HG02885 (cell line): Measurements from ENCODE around the gene AKR7A2.
A peak's percentile ranks its signal among the peaks of the same experiment; 100 is the strongest.

ENCODE experiments used
- ATAC-seq: cut with Tn5 transposase; IDR thresholded peaks from one replicate; pipeline ENCODE4 v1.9.1; 2021; ENCODE audit warnings: mild to moderate bottlenecking; ENCODE audit not compliant: unreplicated experiment, poor library complexity

The AKR7A2 gene

GRCh38 chr1:19326748-19327065 is 14.8 kb upstream of the AKR7A2 start:
- no peak for ATAC-seq

GRCh38 chr1:19325958-19326747 is 14.2 kb upstream of the AKR7A2 start:
- ATAC-seq, result no peak

- no peak for ATAC-seq
Measured at GRCh38 chr1:19325368-19325957, 13.5 kb upstream of the AKR7A2 start.

GRCh38 chr1:19324665-19324990 is 12.7 kb upstream of the AKR7A2 start:
- no peak for ATAC-seq

GRCh38 chr1:19323987-19324664 is 12.2 kb upstream of the AKR7A2 start:
- ATAC-seq, result no peak

- ATAC-seq, result no peak
Measured at GRCh38 chr1:19322481-19322880, 10.5 kb upstream of the AKR7A2 start.

- no peak for ATAC-seq
Measured at GRCh38 chr1:19321071-19321470, 9.1 kb upstream of the AKR7A2 start.

GRCh38 chr1:19319196-19319595 is 7.3 kb upstream of the AKR7A2 start:
- ATAC-seq, result no peak

- no peak for ATAC-seq
Measured at GRCh38 chr1:19317126-19317910, 5.4 kb upstream of the AKR7A2 start.

GRCh38 chr1:19315378-19316198 is 3.6 kb upstream of the AKR7A2 start:
- ATAC-seq, result no peak

- ATAC-seq, result no peak
Measured at GRCh38 chr1:19313961-19314882, 2.3 kb upstream of the AKR7A2 start.

GRCh38 chr1:19313636-19313959 is 1.7 kb upstream of the AKR7A2 start:
- ATAC-seq, result no peak

GRCh38 chr1:19312782-19313635 is 1.1 kb upstream of the AKR7A2 start:
- ATAC-seq, result peak; percentile 23

- ATAC-seq, result no peak
Measured at GRCh38 chr1:19311503-19311930, 427 bp downstream of the AKR7A2 start.

- ATAC-seq, result no peak
Measured at GRCh38 chr1:19310720-19311502, 1.0 kb downstream of the AKR7A2 start.

- no peak for ATAC-seq
Measured at GRCh38 chr1:19310061-19310460, 1.9 kb downstream of the AKR7A2 start.

GRCh38 chr1:19309123-19309813 is 2.7 kb downstream of the AKR7A2 start:
- no peak for ATAC-seq
